GM20000 (cell line): ENCODE measurements around the gene TMEM63C.

Experiments
- DNase-seq: peaks from one replicate; pipeline ENCODE4 v3.0.0; 2012; ENCODE audit warnings: low spot score
- TF ChIP-seq, protein P1 (sequence below): IDR thresholded peaks from 2 replicates; pipeline ENCODE4 v1.5.1; 2012; ENCODE audit warnings: mild to moderate bottlenecking, control low read depth; ENCODE audit errors: extremely low read depth, missing control alignments

Gene TMEM63C

DNA sequence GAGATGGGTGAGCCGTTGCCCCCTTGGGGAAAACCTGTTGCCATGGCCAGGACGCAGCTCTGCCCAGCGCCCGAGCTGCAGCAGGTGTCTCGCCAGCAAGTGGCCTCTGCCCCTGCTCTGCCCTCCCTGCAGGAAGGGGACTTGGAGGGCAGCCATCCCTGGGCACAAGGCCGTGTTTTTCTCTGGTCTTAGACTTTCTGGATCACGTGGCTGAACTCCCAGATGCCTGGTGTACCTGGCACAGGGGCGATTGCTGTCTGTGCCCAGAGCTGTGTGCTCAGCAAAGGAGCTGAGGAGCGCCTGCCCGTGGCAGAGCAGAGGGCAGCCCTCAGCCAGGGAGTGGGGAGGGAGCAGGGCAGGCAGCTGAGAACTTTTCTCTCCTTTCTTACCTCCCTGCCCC lies 38.0 kb downstream of the TMEM63C start:
- no peak for DNase-seq
- TF ChIP-seq, protein P1, sequence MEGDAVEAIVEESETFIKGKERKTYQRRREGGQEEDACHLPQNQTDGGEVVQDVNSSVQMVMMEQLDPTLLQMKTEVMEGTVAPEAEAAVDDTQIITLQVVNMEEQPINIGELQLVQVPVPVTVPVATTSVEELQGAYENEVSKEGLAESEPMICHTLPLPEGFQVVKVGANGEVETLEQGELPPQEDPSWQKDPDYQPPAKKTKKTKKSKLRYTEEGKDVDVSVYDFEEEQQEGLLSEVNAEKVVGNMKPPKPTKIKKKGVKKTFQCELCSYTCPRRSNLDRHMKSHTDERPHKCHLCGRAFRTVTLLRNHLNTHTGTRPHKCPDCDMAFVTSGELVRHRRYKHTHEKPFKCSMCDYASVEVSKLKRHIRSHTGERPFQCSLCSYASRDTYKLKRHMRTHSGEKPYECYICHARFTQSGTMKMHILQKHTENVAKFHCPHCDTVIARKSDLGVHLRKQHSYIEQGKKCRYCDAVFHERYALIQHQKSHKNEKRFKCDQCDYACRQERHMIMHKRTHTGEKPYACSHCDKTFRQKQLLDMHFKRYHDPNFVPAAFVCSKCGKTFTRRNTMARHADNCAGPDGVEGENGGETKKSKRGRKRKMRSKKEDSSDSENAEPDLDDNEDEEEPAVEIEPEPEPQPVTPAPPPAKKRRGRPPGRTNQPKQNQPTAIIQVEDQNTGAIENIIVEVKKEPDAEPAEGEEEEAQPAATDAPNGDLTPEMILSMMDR, result no peak

DNA sequence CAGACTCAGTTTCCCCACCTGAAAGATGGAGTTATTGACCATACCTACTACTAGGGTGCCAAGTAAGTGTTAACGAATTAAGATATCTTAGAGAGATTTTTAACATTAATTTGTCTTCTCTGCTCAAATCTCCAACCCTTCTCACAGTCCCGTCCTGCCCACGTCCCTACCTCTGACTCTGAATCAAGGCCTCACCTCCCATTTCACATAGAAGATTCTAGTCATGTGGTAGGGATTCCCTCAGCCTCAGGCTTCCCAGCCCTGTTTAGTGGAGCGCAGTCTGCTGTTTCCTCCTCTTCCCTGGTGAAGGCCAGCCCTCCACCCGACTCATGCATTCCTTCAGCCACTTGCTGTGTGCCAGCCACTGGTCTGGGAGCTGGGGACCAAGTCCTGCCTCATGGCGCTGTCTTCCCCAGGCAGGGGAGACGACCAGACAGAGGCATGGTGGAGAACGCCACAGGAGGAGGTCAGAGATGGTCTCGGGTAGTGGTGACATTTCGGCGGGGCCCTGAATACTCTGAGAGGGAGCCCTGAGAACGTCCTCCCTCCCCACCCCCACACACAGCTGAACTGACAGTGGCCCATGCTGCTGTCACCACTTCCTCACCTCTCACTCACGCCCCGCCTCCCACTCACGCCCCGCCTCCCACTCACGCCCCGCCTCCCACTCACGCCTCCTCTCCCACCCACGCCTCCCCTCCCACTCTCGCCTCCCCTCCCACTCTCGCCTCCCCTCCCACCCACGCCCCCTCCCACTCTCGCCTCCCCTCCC lies 38.8 kb downstream of the TMEM63C start:
- TF ChIP-seq, protein P1, result no peak
- DNase-seq, result no peak

DNA sequence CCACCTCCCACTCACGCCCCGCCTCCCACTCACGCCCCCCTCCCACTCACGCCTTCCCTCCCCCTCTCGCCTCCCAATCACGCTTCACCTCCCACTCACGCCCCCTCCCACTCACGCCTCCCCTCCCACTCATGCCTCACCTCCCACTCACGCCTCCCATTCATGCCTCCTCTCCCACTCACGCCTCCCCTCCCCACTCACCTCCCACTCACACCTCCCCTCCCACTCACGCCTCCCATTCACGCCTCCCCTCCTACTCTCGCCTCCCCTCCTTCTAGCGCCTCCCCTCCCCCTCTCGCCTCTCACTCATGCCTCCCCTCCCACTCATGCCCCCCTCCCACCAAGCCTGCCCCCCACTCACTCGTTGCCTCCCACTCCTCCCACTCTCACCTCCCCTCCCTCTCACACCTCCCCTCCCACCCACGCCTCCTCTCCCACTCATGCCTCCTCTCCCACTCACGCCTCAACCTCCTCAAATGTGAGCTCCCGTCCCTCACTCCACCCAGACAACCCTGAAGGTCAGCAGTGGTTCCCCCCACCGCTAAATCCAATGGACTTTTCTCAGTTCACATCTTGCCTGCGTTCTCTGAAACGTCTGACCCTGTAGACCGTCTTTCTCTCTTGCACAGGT lies 39.8 kb downstream of the TMEM63C start:
- no peak for DNase-seq
- TF ChIP-seq, protein P1, result no peak

DNA sequence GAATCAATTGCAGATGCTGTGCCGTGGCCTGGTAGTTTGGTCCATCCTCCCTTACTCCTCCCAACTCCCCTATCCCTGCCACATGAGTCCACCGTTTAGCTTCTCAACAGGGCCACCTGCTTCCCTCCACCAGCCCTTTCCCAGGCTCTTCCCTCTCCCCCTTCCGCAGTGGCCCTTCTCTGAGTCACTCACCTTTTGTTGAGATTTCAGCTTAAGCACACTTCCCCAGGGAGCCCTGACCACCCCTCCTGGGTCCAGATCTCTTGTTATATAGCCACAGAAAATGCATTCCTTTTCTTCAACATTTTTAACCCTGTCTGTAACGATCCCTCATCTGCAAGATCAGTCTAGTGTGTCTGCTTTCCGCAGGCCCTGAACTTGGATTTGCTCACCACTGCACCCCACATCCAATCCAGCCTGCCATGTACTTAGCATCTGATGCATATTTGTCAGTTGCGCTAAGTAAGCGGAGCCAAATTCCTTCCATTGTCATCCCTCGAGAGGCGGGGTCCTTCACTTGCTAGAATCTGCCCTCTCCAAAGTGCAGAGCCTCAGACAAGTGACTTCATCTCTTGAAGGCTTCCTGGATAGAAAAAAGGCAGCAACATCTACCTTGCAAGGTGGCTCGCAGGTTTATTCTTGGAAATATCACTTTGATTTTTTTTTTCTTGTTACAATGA lies 41.1 kb downstream of the TMEM63C start:
- TF ChIP-seq, protein P1, result no peak

DNA sequence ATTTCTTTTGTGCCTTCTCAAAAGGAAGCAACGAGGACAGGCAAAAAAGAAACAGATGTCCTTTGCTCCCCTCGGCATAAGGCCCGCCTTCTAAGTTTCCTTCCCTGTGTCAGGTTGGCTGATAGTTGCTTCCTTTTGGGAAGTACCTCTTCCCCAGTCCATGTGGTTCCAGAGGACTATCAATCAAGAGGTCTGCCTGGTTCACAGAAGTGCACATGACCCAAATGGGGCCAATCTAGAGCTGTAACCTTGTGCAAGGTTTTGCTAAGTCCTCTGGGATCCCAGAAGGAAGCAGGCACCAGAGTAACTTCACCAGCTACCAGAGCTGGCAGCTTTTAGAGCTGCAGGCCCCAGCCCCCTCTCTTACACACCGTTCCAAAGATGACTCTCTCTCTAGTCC lies 42.6 kb downstream of the TMEM63C start:
- TF ChIP-seq, protein P1, result no peak
- no peak for DNase-seq

More for the DNA sequence above, 41.1 kb downstream of the TMEM63C start:
- DNase-seq, result no peak

DNA sequence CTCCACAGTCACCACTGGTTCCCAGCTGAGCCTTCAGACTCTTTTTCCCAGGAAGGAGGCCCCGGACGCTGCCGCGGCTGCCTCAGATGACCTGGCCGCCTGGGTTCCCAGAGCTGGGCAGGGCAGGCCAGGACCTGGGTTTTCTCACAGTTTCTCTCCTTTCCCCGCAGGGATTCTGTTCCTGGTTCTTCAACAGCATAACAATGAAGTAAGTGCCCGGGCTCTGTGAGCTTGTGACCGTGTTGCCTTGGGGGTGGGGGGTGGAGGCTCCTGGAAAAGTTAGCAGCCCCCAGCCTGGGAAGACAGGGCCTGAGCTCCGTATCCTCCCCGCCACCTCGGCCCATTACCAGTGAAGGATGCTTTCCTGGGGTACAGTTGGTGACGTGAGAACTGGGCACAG lies 43.7 kb downstream of the TMEM63C start:
- no peak for DNase-seq
- TF ChIP-seq, protein P1, result no peak
